ENCODE data around the gene DDRGK1.

DNA sequence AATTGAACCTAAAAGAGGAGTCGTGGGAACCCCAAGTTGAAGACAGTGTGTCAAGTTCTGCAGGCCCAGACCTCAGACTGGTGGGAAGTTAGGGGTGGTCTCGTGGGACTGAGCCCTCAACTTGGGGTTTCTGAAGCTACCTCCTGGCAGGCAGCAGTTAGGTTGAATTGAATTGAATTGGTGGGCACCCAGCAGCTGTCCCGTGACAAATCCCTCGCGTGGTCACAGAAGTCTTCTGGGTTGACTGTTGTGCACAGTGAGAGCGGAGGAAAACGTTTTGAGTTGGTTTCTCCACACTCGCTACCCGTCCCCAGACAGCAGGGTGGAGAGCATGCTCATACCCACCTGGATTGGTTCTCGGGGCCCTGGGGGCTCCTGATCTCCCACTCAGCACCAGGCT is 21.6 kb upstream of the DDRGK1 start:
- TF ChIP-seq, protein P1, sequence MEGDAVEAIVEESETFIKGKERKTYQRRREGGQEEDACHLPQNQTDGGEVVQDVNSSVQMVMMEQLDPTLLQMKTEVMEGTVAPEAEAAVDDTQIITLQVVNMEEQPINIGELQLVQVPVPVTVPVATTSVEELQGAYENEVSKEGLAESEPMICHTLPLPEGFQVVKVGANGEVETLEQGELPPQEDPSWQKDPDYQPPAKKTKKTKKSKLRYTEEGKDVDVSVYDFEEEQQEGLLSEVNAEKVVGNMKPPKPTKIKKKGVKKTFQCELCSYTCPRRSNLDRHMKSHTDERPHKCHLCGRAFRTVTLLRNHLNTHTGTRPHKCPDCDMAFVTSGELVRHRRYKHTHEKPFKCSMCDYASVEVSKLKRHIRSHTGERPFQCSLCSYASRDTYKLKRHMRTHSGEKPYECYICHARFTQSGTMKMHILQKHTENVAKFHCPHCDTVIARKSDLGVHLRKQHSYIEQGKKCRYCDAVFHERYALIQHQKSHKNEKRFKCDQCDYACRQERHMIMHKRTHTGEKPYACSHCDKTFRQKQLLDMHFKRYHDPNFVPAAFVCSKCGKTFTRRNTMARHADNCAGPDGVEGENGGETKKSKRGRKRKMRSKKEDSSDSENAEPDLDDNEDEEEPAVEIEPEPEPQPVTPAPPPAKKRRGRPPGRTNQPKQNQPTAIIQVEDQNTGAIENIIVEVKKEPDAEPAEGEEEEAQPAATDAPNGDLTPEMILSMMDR (IDR thresholded peaks at IDR 0.05; ENCODE audit: low read depth, low read length): no peak
- TF ChIP-seq EZH2phosphoT487 (IDR thresholded peaks at IDR 0.05; ENCODE audit: low read depth): no peak
